Posterior cingulate gyrus (tissue), 11 donors: ENCODE data around the gene PGC.
A peak's percentile ranks its signal among the peaks of the same experiment; 100 is the strongest.

Experiments
- DNase-seq, 10 donors: peaks; one replicate each; pipeline versions ENCODE4 v3.0.0 to v3.0.0-alpha.2; 2020 to 2021; ENCODE audit warnings: mixed read lengths in 3 of 10
- intact Hi-C: fragments of 100-400 bp; cut with DNase I; formaldehyde crosslinking; loops from one replicate; pipeline ENCODE4 v1.15.1; 2023

PGC gene

GRCh38 chr6:41756354-41756753, 9.2 kb upstream of the PGC start:
- peak in 2 of 10 donors; percentile 28 to 57 for DNase-seq
- intact Hi-C loops: no loop called here

GRCh38 chr6:41755895-41756294, 8.7 kb upstream of the PGC start:
- DNase-seq: peak in 1 of 10 donors; percentile 18
- intact Hi-C loops: no loop called here

- intact Hi-C loops: no loop called here
- no peak for DNase-seq
Observed at GRCh38 chr6:41750374-41750773, 3.2 kb upstream of the PGC start.

GRCh38 chr6:41748542-41748941, 1.3 kb upstream of the PGC start:
- intact Hi-C loops: no loop called here
- DNase-seq: peak in 2 of 10 donors; percentile 19 to 55

- intact Hi-C loops: no loop called here
- peak in 1 of 10 donors; percentile 52 for DNase-seq
Observed at GRCh38 chr6:41748102-41748477, 893 bp upstream of the PGC start.

- intact Hi-C loops: no loop called here
- DNase-seq: peak in 2 of 10 donors; percentile 41 to 72
Observed at GRCh38 chr6:41746107-41746506, 1.1 kb downstream of the PGC start.

- peak in 3 of 10 donors; percentile 25 to 35 (median 30) for DNase-seq
- intact Hi-C loops: no loop called here
Observed at GRCh38 chr6:41744236-41744787, 2.9 kb downstream of the PGC start.

GRCh38 chr6:41743406-41744235, 3.6 kb downstream of the PGC start:
- DNase-seq: peak in 3 of 10 donors; percentile 15 to 77 (median 54)
- intact Hi-C loops: no loop called here

- peak in 2 of 10 donors; percentile 50 to 79 for DNase-seq
- intact Hi-C loops: no loop called here
Observed at GRCh38 chr6:41741625-41742490, 5.3 kb downstream of the PGC start.

GRCh38 chr6:41740366-41741162, 6.6 kb downstream of the PGC start:
- intact Hi-C loops: no loop called here
- peak in 2 of 10 donors; percentile 35 to 71 for DNase-seq

GRCh38 chr6:41739041-41739440, 8.2 kb downstream of the PGC start:
- peak in 1 of 10 donors; percentile 60 for DNase-seq
- intact Hi-C loops: loop anchor here (5.0 kb wide), 1 partner anchor 38 kb away; the partner anchor contains the start of gene FRS3

GRCh38 chr6:41737591-41738130, 9.5 kb downstream of the PGC start:
- DNase-seq: peak in 3 of 10 donors; percentile 9 to 61 (median 24)
- intact Hi-C loops: loop anchor here (5.0 kb wide), 1 partner anchor 40 kb away; the partner anchor contains the start of gene FRS3

- peak in 3 of 10 donors; percentile 39 to 66 (median 60) for DNase-seq
- intact Hi-C loops: loop anchor here (5.0 kb wide), 1 partner anchor 40 kb away; the partner anchor contains the start of gene FRS3
Observed at GRCh38 chr6:41736800-41737555, 10.2 kb downstream of the PGC start.

- peak in 1 of 10 donors; percentile 7 for DNase-seq
- intact Hi-C loops: loop anchor here (5.0 kb wide), 1 partner anchor 41 kb away; the partner anchor contains the start of gene FRS3
Observed at GRCh38 chr6:41736186-41736733, 10.9 kb downstream of the PGC start.

- intact Hi-C loops: loop anchor here (1.0 to 5.0 kb wide), 3 partner anchors 29 to 53 kb away; partner anchors contain the start of gene FRS3
- peak; percentile 95 to 99 (median 96) for DNase-seq
Observed at GRCh38 chr6:41735427-41736185, 11.6 kb downstream of the PGC start, which contains the start of gene TFEB. Gene TFEB, minus strand, starts transcription at chr6:41735608. Its CDS starts 44,395 bp downstream, at chr6:41691213.

GRCh38 chr6:41734666-41735426, 12.4 kb downstream of the PGC start:
- peak; percentile 74 to 97 (median 82) for DNase-seq
- intact Hi-C loops: loop anchor here (1.0 to 5.0 kb wide), 3 partner anchors 29 to 52 kb away; partner anchors contain the start of gene FRS3
